Keratinocyte (primary cell): ENCODE results near the gene FBLN1. TPM values are rescaled to one million over a fixed set of nuclear protein-coding genes. Genes with fewer than 3 reads are reported as not detected.

Experiments used
- DNase-seq: peaks from one replicate; pipeline ENCODE4 v3.0.0-alpha.2; 2011; ENCODE audit warnings: low read depth, missing footprints, low spot score
- FAIRE-seq: peaks from 2 replicates; lab custom pipeline; 2011; peaks lifted over from hg19 to GRCh38; lab: Jason Lieb, UNC
- H2AFZ ChIP-seq: 2 replicates; pipeline ENCODE4 v1.6.0; 2012; ENCODE audit warnings: low read length, control low read depth, inconsistent platforms; ENCODE audit not compliant: control insufficient read depth
- H3K27ac ChIP-seq: 2 replicates; pipeline ENCODE4 v1.5.1; 2011; ENCODE audit warnings: low read length; ENCODE audit not compliant: control insufficient read depth, insufficient read depth
- H3K27me3 ChIP-seq: 3 replicates; pipeline ENCODE4 v1.6.0; 2011; ENCODE audit warnings: low read length; ENCODE audit not compliant: control insufficient read depth, insufficient read depth; ENCODE audit errors: extremely low read depth
- H3K36me3 ChIP-seq, 2 experiments: 2 replicates in 1 of 2; 3 replicates in 1 of 2; pipeline ENCODE4 v1.5.1; 2011; ENCODE audit warnings: low read length in 2 of 2, mild to moderate bottlenecking in 1 of 2; ENCODE audit not compliant: control insufficient read depth in 2 of 2, insufficient read depth in 2 of 2; ENCODE audit errors: extremely low read depth in 1 of 2
- H3K4me1 ChIP-seq: 3 replicates; pipeline ENCODE4 v1.5.1; 2011; ENCODE audit warnings: low read length; ENCODE audit not compliant: control insufficient read depth, insufficient read depth; ENCODE audit errors: extremely low read depth
- H3K4me2 ChIP-seq: 3 replicates; pipeline ENCODE4 v1.6.0; 2011; ENCODE audit warnings: low read depth, low read length; ENCODE audit not compliant: control insufficient read depth, insufficient read depth; ENCODE audit errors: extremely low read depth
- H3K4me3 ChIP-seq, 3 experiments: fragments of 200-600 bp in 1 of 3; sonication (generic) in 1 of 3; 2 replicates in 2 of 3; 3 replicates in 1 of 3; pipeline ENCODE4 v1.5.1; 2011 to 2016; ENCODE audit warnings: low read length in 3 of 3, mild to moderate bottlenecking in 3 of 3, control low read depth in 2 of 3, inconsistent platforms in 1 of 3, low read depth in 1 of 3, mixed read lengths in 1 of 3, mixed run types in 1 of 3, moderate library complexity in 1 of 3; ENCODE audit not compliant: control insufficient read depth in 2 of 3, insufficient read depth in 2 of 3; ENCODE audit errors: extremely low read depth in 1 of 3
- H3K79me2 ChIP-seq: 2 replicates; pipeline ENCODE4 v1.6.0; 2012; ENCODE audit warnings: low read length; ENCODE audit not compliant: control insufficient read depth, insufficient read depth
- H3K9ac ChIP-seq: 3 replicates; pipeline ENCODE4 v1.6.0; 2011; ENCODE audit warnings: low read length; ENCODE audit not compliant: control insufficient read depth, insufficient read depth; ENCODE audit errors: extremely low read depth
- H3K9me1 ChIP-seq: 3 replicates; pipeline ENCODE4 v1.6.0; 2011; ENCODE audit warnings: low read length; ENCODE audit not compliant: control insufficient read depth, insufficient read depth; ENCODE audit errors: extremely low read depth
- H3K9me3 ChIP-seq: 2 replicates; pipeline ENCODE4 v1.5.1; 2012; ENCODE audit warnings: low read depth, low read length; ENCODE audit not compliant: control insufficient read depth
- H4K20me1 ChIP-seq: 3 replicates; pipeline ENCODE4 v1.6.0; 2011; ENCODE audit warnings: low read length; ENCODE audit not compliant: control insufficient read depth, insufficient read depth; ENCODE audit errors: extremely low read depth
- CTCF ChIP-seq, 3 experiments: IDR thresholded peaks in 1 of 3; conservative IDR thresholded peaks in 1 of 3; optimal IDR thresholded peaks in 1 of 3; 2 replicates in 2 of 3; 3 replicates in 1 of 3; pipeline versions ENCODE3 to v1.5.1; 2011; ENCODE audit warnings: low read length in 3 of 3, mild to moderate bottlenecking in 3 of 3, moderate library complexity in 2 of 3, control low read depth in 1 of 3, inconsistent platforms in 1 of 3; ENCODE audit not compliant: insufficient read depth in 2 of 3; ENCODE audit errors: extremely low read depth in 1 of 3
- EZH2 ChIP-seq: IDR thresholded peaks from one replicate; pipeline ENCODE4 v1.6.1; 2012; ENCODE audit warnings: inconsistent platforms, mild to moderate bottlenecking, low read length, moderate library complexity
- dilution Hi-C: fragments of 300-500 bp; cut with MboI; formaldehyde crosslinking; loops from one replicate; pipeline ENCODE4 v1.7.0; 2020; ENCODE audit warnings: low sequenced_read_pairs; ENCODE audit not compliant: extremely low pct_ligation_motif_present
- polyA plus RNA-seq, 5 experiments: library from polyadenylated mRNA; depleted of rRNA in 3 of 5; stranded (reverse) in 3 of 5; stranded (forward) in 1 of 5; unstranded in 1 of 5; fragments of >200 nt; gene quantifications; 1 replicate in 1 of 5; 2 replicates in 3 of 5; 3 replicates in 1 of 5; pipeline versions ENCODE4 v1.2.1 to v1.2.3, GENCODE V29; 2011 to 2012; ENCODE audit warnings: missing spikeins in 2 of 5, low read depth in 1 of 5, low replicate concordance in 1 of 5

The FBLN1 gene
- polyA plus RNA-seq, 1 donor (not counting 4 experiments of a cell fraction or from before 2014, with no cell fraction given), result 13.7 TPM

- no peak for DNase-seq
- Histone ChIP-seq H3K4me3 (no peak overlapping the region), H3K4me2 (no peak overlapping the region), H3K27ac (no peak overlapping the region), H3K27me3 (no peaks in the 10 kb centered on the region), H3K9ac (no peak overlapping the region), H2AFZ (no peak overlapping the region), H3K9me1 (no peaks in the 10 kb centered on the region), H4K20me1 (no peaks in the 10 kb centered on the region), H3K9me3 (no peaks in the 10 kb centered on the region), H3K4me1 (no peaks in the 10 kb centered on the region), H3K36me3 (no peaks in the 10 kb centered on the region), H3K79me2 (peaks cover 2% of the 10 kb centered on the region)
- FAIRE-seq, result no peak
- dilution Hi-C loops, result no loop called here
- TF ChIP-seq EZH2 (no peak), CTCF (optimal IDR thresholded peaks at IDR 0.05 in 1 of 3, IDR thresholded peaks at IDR 0.05 in 1 of 3, conservative IDR thresholded peaks at IDR 0.05 in 1 of 3; ENCODE audit: extremely low read depth in 1 of 3, insufficient read depth in 2 of 3, low read length in 3 of 3) (no peak)
Measured at GRCh38 chr22:45510376-45511232, 7.9 kb downstream of the FBLN1 start.

GRCh38 chr22:45511847-45512261, 9.2 kb downstream of the FBLN1 start:
- H3K4me1 ChIP-seq, result no peaks in the 10 kb centered on the region
- H3K36me3 ChIP-seq, result no peaks in the 10 kb centered on the region
- no peak overlapping the region for H3K4me3 ChIP-seq
- H3K79me2 ChIP-seq, result peaks cover 2% of the 10 kb centered on the region
- H3K4me2 ChIP-seq, result no peak overlapping the region
- dilution Hi-C loops, result no loop called here
- H4K20me1 ChIP-seq, result no peaks in the 10 kb centered on the region
- no peaks in the 10 kb centered on the region for H3K9me1 ChIP-seq
- no peak overlapping the region for H3K27ac ChIP-seq
- no peaks in the 10 kb centered on the region for H3K9me3 ChIP-seq
- DNase-seq, result no peak
- H2AFZ ChIP-seq, result no peak overlapping the region
- TF ChIP-seq CTCF (optimal IDR thresholded peaks at IDR 0.05 in 1 of 3, IDR thresholded peaks at IDR 0.05 in 1 of 3, conservative IDR thresholded peaks at IDR 0.05 in 1 of 3; ENCODE audit: extremely low read depth in 1 of 3, insufficient read depth in 2 of 3, low read length in 3 of 3) (no peak), EZH2 (no peak)
- no peak overlapping the region for H3K9ac ChIP-seq
- no peaks in the 10 kb centered on the region for H3K27me3 ChIP-seq
- no peak for FAIRE-seq
